ENCODE data around the gene ROBO3.

The ROBO3 gene

GRCh38 chr11:124865181-124865901, at the start of gene ROBO3:
Gene ROBO3, plus strand, starts transcription at chr11:124865432. Its CDS starts 146 bp downstream, at chr11:124865578.
- DNase-seq: no peak

- no peak for DNase-seq
Measured at GRCh38 chr11:124817036-124817435, 48.2 kb upstream of the ROBO3 start.

GRCh38 chr11:124821995-124822730, 43.1 kb upstream of the ROBO3 start:
- no peak for DNase-seq

GRCh38 chr11:124823512-124824376, 41.5 kb upstream of the ROBO3 start:
- DNase-seq: no peak

- DNase-seq: no peak
Measured at GRCh38 chr11:124825876-124826275, 39.4 kb upstream of the ROBO3 start.

- no peak for DNase-seq
Measured at GRCh38 chr11:124829986-124830385, 35.2 kb upstream of the ROBO3 start.

- no peak for DNase-seq
Measured at GRCh38 chr11:124830749-124831148, 34.5 kb upstream of the ROBO3 start.

GRCh38 chr11:124831897-124832296, 33.3 kb upstream of the ROBO3 start:
- DNase-seq: no peak

- DNase-seq: no peak
Measured at GRCh38 chr11:124832571-124832970, 32.7 kb upstream of the ROBO3 start.

- DNase-seq: no peak
Measured at GRCh38 chr11:124834526-124835180, 30.6 kb upstream of the ROBO3 start.

GRCh38 chr11:124835918-124836317, 29.3 kb upstream of the ROBO3 start:
- DNase-seq: no peak

GRCh38 chr11:124837491-124837856, 27.8 kb upstream of the ROBO3 start:
- DNase-seq: no peak

- no peak for DNase-seq
Measured at GRCh38 chr11:124838805-124839127, 26.5 kb upstream of the ROBO3 start.

GRCh38 chr11:124839128-124839971, 25.9 kb upstream of the ROBO3 start:
- DNase-seq: no peak

GRCh38 chr11:124839972-124840621, 25.1 kb upstream of the ROBO3 start:
- DNase-seq: no peak

GRCh38 chr11:124840666-124841065, 24.6 kb upstream of the ROBO3 start:
- DNase-seq: no peak

- DNase-seq: no peak
Measured at GRCh38 chr11:124841201-124841600, 24.0 kb upstream of the ROBO3 start.

GRCh38 chr11:124841840-124842239, 23.4 kb upstream of the ROBO3 start:
- no peak for DNase-seq

- DNase-seq: no peak
Measured at GRCh38 chr11:124842305-124842704, 22.9 kb upstream of the ROBO3 start.

- no peak for DNase-seq
Measured at GRCh38 chr11:124843616-124843910, 21.7 kb upstream of the ROBO3 start.

- no peak for DNase-seq
Measured at GRCh38 chr11:124844664-124845079, 20.6 kb upstream of the ROBO3 start.
